Measurements from ENCODE around the gene DPM3. TPM values are rescaled to one million over a fixed set of nuclear protein-coding genes. Genes with fewer than 3 reads are reported as not detected.

DPM3 gene
- total RNA-seq, 1 donor from 2014 or later: 61.3 TPM

DNA sequence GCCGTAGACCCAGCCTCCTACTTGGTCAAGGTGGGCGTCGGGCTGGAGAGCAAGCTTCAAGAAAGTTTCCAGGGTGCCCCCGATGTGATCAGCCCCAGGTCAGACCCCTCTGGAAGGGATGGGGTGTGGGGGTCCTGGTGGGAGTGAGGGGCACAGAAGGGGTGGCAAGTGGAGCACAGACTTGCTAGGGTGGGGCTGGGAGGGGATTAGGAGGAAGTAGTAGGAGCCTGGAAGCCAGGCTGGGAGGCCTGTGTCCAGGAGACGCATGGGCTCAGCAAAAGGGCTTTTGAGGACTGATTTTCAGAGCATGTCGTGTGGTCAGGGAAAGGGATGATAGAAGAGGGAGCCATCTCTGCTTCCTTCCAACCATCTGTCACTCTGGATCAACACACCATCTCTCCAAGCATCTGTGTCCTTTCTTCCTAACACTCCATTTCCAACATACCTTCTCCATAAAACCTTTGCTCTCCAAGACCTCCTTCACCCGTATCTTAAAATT lies 41.8 kb upstream of the DPM3 start:
- H3K27ac Mint-ChIP-seq (ENCODE audit: unreplicated experiment): no peak overlapping the region
- peaks cover 6% of the 10 kb centered on the region for H3K4me1 Mint-ChIP-seq (ENCODE audit: unreplicated experiment)
- no peak for DNase-seq (ENCODE audit: extremely low spot score, unreplicated experiment)
- no peaks in the 10 kb centered on the region for H3K9me3 Mint-ChIP-seq (ENCODE audit: unreplicated experiment)
- TF ChIP-seq, protein P1, sequence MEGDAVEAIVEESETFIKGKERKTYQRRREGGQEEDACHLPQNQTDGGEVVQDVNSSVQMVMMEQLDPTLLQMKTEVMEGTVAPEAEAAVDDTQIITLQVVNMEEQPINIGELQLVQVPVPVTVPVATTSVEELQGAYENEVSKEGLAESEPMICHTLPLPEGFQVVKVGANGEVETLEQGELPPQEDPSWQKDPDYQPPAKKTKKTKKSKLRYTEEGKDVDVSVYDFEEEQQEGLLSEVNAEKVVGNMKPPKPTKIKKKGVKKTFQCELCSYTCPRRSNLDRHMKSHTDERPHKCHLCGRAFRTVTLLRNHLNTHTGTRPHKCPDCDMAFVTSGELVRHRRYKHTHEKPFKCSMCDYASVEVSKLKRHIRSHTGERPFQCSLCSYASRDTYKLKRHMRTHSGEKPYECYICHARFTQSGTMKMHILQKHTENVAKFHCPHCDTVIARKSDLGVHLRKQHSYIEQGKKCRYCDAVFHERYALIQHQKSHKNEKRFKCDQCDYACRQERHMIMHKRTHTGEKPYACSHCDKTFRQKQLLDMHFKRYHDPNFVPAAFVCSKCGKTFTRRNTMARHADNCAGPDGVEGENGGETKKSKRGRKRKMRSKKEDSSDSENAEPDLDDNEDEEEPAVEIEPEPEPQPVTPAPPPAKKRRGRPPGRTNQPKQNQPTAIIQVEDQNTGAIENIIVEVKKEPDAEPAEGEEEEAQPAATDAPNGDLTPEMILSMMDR (IDR thresholded peaks at IDR 0.05): no peak
- H3K4me3 Mint-ChIP-seq (ENCODE audit: unreplicated experiment): no peak overlapping the region
- H3K27me3 Mint-ChIP-seq (ENCODE audit: unreplicated experiment): no peaks in the 10 kb centered on the region
- peaks cover 24% of the 10 kb centered on the region for H3K36me3 Mint-ChIP-seq (ENCODE audit: unreplicated experiment)

DNA sequence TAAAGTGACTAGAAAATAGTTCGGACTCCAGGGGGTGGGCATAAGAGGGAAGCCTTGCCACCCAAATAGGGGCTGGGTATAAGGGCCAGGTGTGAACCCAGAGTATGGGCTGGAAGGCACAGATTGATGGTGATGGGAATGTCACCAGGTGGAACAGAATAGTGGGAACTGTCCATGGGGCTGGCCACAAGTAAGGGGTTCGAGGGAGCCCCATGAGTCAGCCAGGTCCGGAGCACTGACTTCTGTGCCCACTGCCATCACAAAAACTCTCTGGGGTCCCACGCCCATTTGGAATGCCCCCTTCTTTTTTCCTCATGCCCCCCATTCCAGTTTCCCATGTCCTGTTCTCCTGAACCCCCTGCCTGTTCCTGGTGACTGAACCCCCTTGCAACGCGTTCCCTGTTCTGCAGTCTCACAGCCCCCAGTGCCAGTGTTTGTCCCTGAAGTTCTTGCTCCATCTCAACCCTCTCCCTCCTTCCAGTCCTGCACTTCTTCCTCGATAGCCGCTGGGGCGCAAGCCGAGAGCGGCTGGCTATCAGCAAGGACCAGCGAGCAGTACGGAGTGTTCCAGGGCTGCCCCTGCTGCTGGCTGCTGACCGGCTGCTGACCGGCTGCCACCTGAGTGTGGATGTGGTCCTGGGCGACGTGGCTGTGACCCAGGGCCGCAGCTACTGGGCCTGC lies 41.2 kb upstream of the DPM3 start:
- H3K36me3 Mint-ChIP-seq (ENCODE audit: unreplicated experiment): peaks cover 24% of the 10 kb centered on the region
- H3K27me3 Mint-ChIP-seq (ENCODE audit: unreplicated experiment): no peaks in the 10 kb centered on the region
- H3K9me3 Mint-ChIP-seq (ENCODE audit: unreplicated experiment): no peaks in the 10 kb centered on the region
- H3K4me3 Mint-ChIP-seq (ENCODE audit: unreplicated experiment): no peak overlapping the region
- TF ChIP-seq, protein P1 (IDR thresholded peaks at IDR 0.05): no peak
- no peak for DNase-seq (ENCODE audit: extremely low spot score, unreplicated experiment)
- H3K4me1 Mint-ChIP-seq (ENCODE audit: unreplicated experiment): peaks cover 3% of the 10 kb centered on the region
- H3K27ac Mint-ChIP-seq (ENCODE audit: unreplicated experiment): no peak overlapping the region

DNA sequence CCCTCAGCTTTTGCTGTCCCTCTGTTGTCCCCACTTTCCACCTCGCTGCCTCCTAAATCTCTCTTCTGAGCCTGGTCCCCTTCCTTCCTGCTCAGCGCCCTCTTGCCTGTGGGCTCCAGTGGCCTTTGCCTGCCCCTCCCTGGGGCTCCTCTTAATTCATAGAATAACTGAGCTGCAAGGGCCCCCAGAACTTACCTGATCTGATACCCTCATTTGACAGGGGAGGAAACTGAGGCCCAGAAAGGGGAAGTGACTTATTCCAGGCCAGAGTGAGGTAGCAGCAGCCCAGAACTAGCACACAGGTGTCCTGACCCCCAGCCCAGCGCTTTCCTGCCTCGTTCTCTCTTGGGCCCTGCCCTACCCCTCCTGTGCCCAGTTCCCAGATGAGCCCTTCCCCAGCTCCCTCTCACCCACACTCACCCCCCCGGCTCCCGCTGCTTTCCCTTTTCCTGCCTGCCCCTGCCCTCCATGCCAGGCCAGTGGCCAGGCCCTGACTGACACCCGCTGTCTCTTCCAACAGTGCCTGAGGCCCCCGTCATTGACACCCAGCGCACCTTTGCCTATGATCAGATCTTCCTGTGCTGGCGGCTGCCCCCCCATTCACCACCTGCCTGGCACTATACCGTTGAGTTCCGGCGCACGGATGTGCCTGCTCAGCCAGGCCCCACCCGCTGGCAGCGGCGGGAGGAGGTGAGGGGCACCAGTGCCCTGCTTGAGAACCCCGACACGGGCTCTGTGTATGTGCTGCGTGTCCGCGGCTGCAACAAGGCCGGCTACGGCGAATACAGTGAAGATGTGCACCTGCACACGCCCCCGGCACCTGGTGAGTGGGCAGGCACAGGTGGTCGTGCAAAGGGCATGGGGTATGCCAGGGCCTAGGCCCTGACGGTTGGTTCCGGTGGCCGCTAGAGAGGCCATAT lies 39.0 kb upstream of the DPM3 start:
- Mint-ChIP-seq H3K9me3 (ENCODE audit: unreplicated experiment) (no peaks in the 10 kb centered on the region), H3K4me1 (ENCODE audit: unreplicated experiment) (peaks cover 13% of the 10 kb centered on the region), H3K27me3 (ENCODE audit: unreplicated experiment) (no peaks in the 10 kb centered on the region), H3K36me3 (ENCODE audit: unreplicated experiment) (peaks cover 24% of the 10 kb centered on the region), H3K27ac (ENCODE audit: unreplicated experiment) (no peak overlapping the region), H3K4me3 (ENCODE audit: unreplicated experiment) (no peak overlapping the region)
- TF ChIP-seq, protein P1 (IDR thresholded peaks at IDR 0.05): no peak
- no peak for DNase-seq (ENCODE audit: extremely low spot score, unreplicated experiment)

DNA sequence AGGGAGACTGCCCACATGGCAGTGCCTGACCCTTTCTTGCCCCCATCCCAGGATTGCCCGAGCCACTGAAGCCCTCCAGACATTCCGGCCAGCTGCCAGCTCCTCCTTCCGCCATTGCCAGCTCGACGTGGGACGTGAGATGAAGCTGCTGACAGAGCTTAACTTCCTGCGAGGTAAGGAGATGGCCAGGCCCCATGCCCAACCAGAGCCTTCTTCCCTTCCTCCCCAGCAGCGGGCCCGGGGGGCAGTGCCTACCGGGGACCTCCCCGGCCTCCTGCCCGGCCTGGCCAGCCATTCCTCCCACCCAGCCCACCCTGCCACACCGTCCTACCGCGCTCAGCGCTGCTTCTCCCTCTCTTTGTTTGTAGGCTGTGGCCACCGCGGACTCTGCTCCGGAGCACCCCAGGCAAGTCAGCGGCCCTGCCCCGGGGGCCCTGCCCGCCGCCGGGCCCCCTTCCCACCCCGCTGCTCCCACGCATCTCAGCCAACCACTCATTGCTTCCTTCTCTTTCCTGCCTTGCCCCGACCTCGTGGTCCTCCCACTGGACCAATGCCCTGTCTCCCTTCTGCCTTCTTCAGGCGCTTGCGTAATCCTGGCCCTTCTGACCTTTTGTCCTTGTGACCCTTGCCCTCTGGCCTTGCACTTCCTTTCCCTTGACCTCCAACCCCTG lies 38.2 kb upstream of the DPM3 start:
- no peaks in the 10 kb centered on the region for H3K9me3 Mint-ChIP-seq (ENCODE audit: unreplicated experiment)
- TF ChIP-seq, protein P1 (IDR thresholded peaks at IDR 0.05): no peak
- no peak for DNase-seq (ENCODE audit: extremely low spot score, unreplicated experiment)
- peaks cover 19% of the 10 kb centered on the region for H3K4me1 Mint-ChIP-seq (ENCODE audit: unreplicated experiment)
- H3K27ac Mint-ChIP-seq (ENCODE audit: unreplicated experiment): no peak overlapping the region
- H3K36me3 Mint-ChIP-seq (ENCODE audit: unreplicated experiment): peaks cover 21% of the 10 kb centered on the region
- no peak overlapping the region for H3K4me3 Mint-ChIP-seq (ENCODE audit: unreplicated experiment)
- no peaks in the 10 kb centered on the region for H3K27me3 Mint-ChIP-seq (ENCODE audit: unreplicated experiment)

All from osteocyte (in vitro differentiated cells).